Psoas muscle (tissue), 8 donors: ENCODE measurements around the gene OCA2. TPM values are rescaled to one million over a fixed set of nuclear protein-coding genes. Genes with fewer than 3 reads are reported as not detected.
"Not testable (repeated sequence)": the region's sequence is repeated elsewhere in the genome, so short reads cannot be mapped to it uniquely, and the experiment has no call there.

ENCODE experiments used
- ATAC-seq, 4 donors: fragments of 200-7000 bp; cut with Tn5 transposase; one replicate each; pipeline ENCODE4 v1.9.1; 2020; ENCODE audit warnings: moderate library complexity in 3 of 4, mild to moderate bottlenecking in 2 of 4
- DNase-seq, 2 donors: peaks; one replicate each; pipeline ENCODE4 v3.0.0-alpha.2; 2020
- H3K27ac ChIP-seq: fragments of 200-600 bp; one replicate; pipeline ENCODE4 v1.8.0; 2022
- H3K27me3 ChIP-seq, 3 donors: fragments of 200-600 bp in 1 of 3; one replicate each; pipeline versions ENCODE4 v1.6.1 to v1.8.0; 2013 to 2022; ENCODE audit warnings: low read length in 2 of 3, mild to moderate bottlenecking in 2 of 3, moderate library complexity in 1 of 3; ENCODE audit not compliant: insufficient read depth in 3 of 3
- H3K36me3 ChIP-seq, 2 donors: fragments of 200-600 bp in 1 of 2; one replicate each; pipeline versions ENCODE4 v1.6.1 to v1.8.0; 2013 to 2022; ENCODE audit warnings: low read depth in 1 of 2, mild to moderate bottlenecking in 1 of 2, moderate library complexity in 1 of 2; ENCODE audit not compliant: insufficient read depth in 1 of 2
- H3K4me1 ChIP-seq: fragments of 200-600 bp; one replicate; pipeline ENCODE4 v1.8.0; 2022
- H3K4me3 ChIP-seq: fragments of 200-600 bp; one replicate; pipeline ENCODE4 v1.8.0; 2022; ENCODE audit warnings: mild to moderate bottlenecking
- H3K9me3 ChIP-seq: fragments of 200-600 bp; one replicate; pipeline ENCODE4 v1.8.0; 2022
- WGBS, 3 donors: extraction: QIAGEN DNeasy Blood & Tissue Kit; methylation state at CpG; one replicate each; pipeline versions ENCODE4 v1.1.6 to v1.1.7; 2013; 5-methylcytosine and 5-hydroxymethylcytosine counted together
- intact Hi-C, 2 donors: fragments of 100-400 bp; cut with DNase I; formaldehyde crosslinking; loops; one replicate each; pipeline versions ENCODE4 v1.11.0 to v1.14.2; 2022
- polyA plus RNA-seq, 3 donors: library from polyadenylated mRNA; stranded (reverse); fragments of 200-250 nt; gene quantifications; one replicate each; pipeline ENCODE4 v1.2.3, GENCODE V29; 2013
- total RNA-seq, 4 donors: library from RNA; stranded (reverse); fragmentation: NEBNext Ultra II Directional in 2 of 4; extraction: Animal tissue kit (Norgen Biotek cat#: 25700) in 2 of 4; gene quantifications; one replicate each; pipeline versions ENCODE4 v1.2.1 to v1.2.4, GENCODE V29; 2021 to 2023
- TF ChIP-seq, protein P1 (sequence below): fragments of 200-600 bp; IDR thresholded peaks from one replicate; pipeline ENCODE4 v1.8.0; 2022; ENCODE audit warnings: antibody characterized with exemption
- donor health status: healthy with polysubstance abuse.
- donor health status: DM: no; HTN: no; CAD: no; lungs with moderate emphysema.
- donor health status: Bipolar disorder and iron deficiency.
- donor health status: healthy.
- donor health status: DM: yes; HTN: yes; CAD: no.
- donor health status: DM: no; HTN: no; CAD: no.
- donor health status: DM: no; HTN: no; CAD: no.
- donor health status: DM: yes; HTN: yes; CAD: no.

Gene OCA2
- total and polyA plus RNA-seq, 7 donors = 0.03 to 0.52 (median 0.17) TPM; not detected in 2

DNA sequence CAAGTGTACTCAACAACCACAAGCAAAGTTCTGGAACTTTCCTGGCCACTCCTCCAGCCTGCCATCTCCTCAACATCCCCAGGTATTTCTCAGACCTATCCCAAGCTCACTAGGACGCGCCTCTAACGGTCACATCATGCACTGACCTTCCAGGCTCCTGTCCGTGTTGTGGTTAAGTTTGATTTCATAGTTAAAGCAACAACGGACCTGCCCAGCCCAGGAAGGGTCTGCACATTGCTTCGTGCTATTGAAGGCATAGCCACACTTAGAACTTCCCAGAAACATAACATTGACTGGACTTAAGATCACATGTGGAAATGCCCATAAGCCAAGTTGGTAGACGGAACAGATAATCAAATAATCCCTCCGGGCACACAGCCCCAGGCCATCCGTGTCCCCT, 85.1 kb downstream of the OCA2 start:
- Histone ChIP-seq H3K36me3 (no peaks in the 10 kb centered on the region), H3K27me3 (no peaks in the 10 kb centered on the region), H3K4me1 (no peaks in the 10 kb centered on the region), H3K4me3 (no peak overlapping the region), H3K9me3 (peaks cover 2% of the 10 kb centered on the region), H3K27ac (no peak overlapping the region)
- intact Hi-C loops = no loop called here
- no peak for DNase-seq
- TF ChIP-seq, protein P1, sequence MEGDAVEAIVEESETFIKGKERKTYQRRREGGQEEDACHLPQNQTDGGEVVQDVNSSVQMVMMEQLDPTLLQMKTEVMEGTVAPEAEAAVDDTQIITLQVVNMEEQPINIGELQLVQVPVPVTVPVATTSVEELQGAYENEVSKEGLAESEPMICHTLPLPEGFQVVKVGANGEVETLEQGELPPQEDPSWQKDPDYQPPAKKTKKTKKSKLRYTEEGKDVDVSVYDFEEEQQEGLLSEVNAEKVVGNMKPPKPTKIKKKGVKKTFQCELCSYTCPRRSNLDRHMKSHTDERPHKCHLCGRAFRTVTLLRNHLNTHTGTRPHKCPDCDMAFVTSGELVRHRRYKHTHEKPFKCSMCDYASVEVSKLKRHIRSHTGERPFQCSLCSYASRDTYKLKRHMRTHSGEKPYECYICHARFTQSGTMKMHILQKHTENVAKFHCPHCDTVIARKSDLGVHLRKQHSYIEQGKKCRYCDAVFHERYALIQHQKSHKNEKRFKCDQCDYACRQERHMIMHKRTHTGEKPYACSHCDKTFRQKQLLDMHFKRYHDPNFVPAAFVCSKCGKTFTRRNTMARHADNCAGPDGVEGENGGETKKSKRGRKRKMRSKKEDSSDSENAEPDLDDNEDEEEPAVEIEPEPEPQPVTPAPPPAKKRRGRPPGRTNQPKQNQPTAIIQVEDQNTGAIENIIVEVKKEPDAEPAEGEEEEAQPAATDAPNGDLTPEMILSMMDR = no peak
- no peak for ATAC-seq
- 74 to 79% (median 77%) methylated on average over 9 of the region's 9 CpGs for WGBS, 3 donors

DNA sequence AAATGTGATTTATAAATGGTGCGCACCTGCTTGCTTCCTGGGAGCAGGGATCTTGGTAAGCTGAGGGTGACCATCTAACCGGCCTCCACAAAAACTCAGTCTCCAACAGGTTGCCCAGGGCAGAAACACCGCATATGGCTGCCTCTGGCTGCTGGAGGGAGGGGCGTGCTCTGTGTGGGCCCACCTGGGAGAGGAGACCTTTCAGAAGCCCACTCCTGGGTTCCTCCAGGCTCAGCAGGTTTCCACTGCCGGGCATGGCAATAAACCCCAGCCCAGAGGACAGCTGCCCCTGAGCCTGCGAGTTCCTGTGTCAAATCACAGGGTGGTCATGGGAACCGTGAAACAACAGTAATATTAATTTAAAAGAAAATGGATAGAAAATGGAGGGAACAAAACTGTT, 85.6 kb downstream of the OCA2 start:
- intact Hi-C loops = no loop called here
- no peak for ATAC-seq
- DNase-seq = no peak
- H3K27ac ChIP-seq = no peak overlapping the region
- TF ChIP-seq, protein P1 = no peak
- no peaks in the 10 kb centered on the region for H3K36me3 ChIP-seq
- H3K4me3 ChIP-seq = no peak overlapping the region
- no peaks in the 10 kb centered on the region for H3K4me1 ChIP-seq
- 81 to 82% (median 82%) methylated on average over 7 of the region's 7 CpGs for WGBS, 3 donors
- H3K9me3 ChIP-seq = peaks cover 2% of the 10 kb centered on the region
- no peaks in the 10 kb centered on the region for H3K27me3 ChIP-seq

DNA sequence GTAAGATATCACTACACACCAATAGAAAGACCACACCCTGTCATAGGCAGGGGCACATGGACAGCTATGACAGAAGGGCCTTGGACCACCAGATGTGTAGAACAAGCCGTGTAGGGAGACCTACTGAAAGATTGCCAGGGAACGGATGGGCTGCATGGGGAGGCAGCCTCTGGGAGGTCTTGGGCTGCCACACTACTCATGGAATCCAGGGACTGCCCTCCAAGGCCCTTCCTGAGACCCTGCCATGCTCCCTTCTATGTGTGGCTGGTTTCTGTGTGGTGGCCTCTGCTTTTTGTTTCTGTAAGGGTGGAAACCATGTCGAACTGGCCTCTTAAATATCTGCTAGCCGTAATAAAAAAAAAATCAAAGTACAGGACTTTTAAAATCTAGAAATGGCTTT, 86.9 kb downstream of the OCA2 start:
- Histone ChIP-seq H3K4me3 (no peak overlapping the region), H3K4me1 (no peaks in the 10 kb centered on the region), H3K27ac (no peak overlapping the region), H3K9me3 (peaks cover 2% of the 10 kb centered on the region), H3K27me3 (no peaks in the 10 kb centered on the region), H3K36me3 (no peaks in the 10 kb centered on the region)
- ATAC-seq (no peak), DNase-seq (no peak)
- TF ChIP-seq, protein P1 = no peak
- intact Hi-C loops = no loop called here
- 65 to 88% (median 76%) methylated on average over 4 of the region's 4 CpGs for WGBS, 3 donors

DNA sequence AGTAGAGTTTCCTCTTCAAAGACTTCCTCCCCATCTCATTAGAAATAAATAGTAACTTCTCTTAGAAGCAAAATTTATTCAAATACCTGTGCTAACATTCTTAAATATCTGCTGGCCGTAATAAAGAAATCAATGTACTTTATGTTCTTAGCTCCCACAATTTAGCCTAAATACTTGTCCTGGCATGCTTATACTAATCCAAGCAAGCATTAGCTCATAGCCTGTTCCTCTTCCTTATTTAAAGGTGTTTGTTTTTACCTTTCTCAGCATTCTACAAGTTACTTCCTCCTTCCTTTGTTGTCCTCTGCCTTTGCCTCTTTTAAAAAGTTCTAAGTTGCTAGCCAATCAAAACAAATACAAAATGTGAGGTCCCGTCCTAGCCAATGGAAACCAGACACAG, 90.9 kb downstream of the OCA2 start:
- DNase-seq, H3K4me1 ChIP-seq, H3K36me3 ChIP-seq, H3K4me3 ChIP-seq, H3K9me3 ChIP-seq, H3K27me3 ChIP-seq, intact Hi-C loops, ATAC-seq, H3K27ac ChIP-seq: not testable (repeated sequence)
- WGBS, 3 donors = 90 to 96% (median 92%) methylated on average over 2 of the region's 2 CpGs

DNA sequence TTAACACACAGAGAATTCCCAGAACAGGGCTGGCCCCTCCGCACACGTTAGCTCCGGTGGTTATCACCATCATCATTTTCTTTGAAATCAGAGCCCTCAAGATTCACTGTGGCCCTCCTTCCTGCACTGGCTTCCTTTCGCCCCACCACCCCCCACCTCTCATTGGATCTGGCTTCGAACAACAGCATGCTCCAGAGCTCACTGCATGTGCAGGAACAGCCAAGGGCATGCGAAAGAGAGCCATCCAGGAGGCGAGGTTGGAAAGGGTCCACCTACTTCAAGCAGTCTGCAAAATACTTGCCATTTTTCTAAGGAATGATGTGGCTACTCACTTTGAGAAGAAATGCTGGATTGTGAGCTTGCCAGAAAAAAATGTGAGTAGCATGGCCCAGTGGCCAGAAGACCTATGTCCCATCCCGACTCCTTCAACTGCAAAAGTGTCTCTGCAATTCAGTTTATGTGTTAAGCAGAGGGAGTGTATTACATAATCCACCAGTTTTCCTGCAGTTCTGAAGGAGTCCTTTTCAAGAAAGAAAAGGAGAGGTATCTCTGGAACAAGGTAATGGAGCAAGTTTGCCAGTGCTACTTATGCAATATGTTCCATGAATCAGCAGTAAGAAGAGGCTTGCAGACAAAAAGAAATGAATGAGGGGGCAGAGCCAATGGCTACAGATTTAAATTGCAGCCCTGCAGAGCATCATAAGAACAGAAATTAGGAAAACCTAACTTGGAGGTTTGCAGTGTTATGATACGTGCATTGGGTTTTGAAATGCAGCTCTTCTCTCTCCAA, 92.8 kb downstream of the OCA2 start:
- Histone ChIP-seq H3K27ac (no peak overlapping the region), H3K4me1 (no peaks in the 10 kb centered on the region), H3K9me3 (peaks cover 2% of the 10 kb centered on the region), H3K36me3 (no peaks in the 10 kb centered on the region), H3K27me3 (no peaks in the 10 kb centered on the region), H3K4me3 (no peak overlapping the region)
- TF ChIP-seq, protein P1 = no peak
- 84 to 85% (median 85%) methylated on average over 9 of the region's 9 CpGs for WGBS, 3 donors
- ATAC-seq (no peak), DNase-seq (no peak)
- intact Hi-C loops = no loop called here
